ENCODE measurements around the gene PCSK9.

DNA sequence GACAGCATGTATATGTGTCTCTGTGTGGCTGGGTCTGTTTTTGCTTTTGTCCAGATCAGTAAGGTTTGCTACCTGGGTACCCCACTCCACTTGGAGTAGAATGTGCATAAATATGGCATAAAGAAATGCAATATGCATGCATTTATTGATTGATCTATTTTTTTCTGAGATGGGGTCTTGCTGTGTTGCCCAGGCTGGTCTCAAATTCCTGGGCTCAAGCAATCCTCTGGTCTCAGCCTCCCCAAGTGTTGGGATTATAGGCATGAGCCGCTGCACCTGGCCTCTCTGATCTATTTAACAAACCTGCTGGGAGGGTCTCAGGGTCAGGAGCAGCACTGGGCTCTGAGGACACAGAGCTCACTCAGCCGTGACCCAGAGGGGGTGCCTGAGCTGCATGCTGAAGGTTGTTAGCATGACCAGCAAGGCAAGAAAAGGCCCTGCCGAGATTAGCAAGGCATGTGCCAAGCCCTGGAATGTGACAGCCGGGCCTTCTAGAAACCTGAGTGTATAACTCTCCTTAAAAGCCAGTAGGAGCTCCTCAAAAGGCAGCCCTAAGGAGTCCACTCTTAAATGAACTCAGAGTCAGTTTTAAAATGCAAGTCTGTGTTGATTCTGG, 22.5 kb downstream of the PCSK9 start:
- TF ChIP-seq, protein P1, sequence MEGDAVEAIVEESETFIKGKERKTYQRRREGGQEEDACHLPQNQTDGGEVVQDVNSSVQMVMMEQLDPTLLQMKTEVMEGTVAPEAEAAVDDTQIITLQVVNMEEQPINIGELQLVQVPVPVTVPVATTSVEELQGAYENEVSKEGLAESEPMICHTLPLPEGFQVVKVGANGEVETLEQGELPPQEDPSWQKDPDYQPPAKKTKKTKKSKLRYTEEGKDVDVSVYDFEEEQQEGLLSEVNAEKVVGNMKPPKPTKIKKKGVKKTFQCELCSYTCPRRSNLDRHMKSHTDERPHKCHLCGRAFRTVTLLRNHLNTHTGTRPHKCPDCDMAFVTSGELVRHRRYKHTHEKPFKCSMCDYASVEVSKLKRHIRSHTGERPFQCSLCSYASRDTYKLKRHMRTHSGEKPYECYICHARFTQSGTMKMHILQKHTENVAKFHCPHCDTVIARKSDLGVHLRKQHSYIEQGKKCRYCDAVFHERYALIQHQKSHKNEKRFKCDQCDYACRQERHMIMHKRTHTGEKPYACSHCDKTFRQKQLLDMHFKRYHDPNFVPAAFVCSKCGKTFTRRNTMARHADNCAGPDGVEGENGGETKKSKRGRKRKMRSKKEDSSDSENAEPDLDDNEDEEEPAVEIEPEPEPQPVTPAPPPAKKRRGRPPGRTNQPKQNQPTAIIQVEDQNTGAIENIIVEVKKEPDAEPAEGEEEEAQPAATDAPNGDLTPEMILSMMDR (IDR thresholded peaks at IDR 0.05; ENCODE audit: insufficient read depth, low read depth, low read length): no peak
- TF ChIP-seq EZH2 (IDR thresholded peaks at IDR 0.05; ENCODE audit: insufficient read depth, low read length): no peak
